ENCODE results near the gene RHBDF1. TPM values are rescaled to one million over a fixed set of nuclear protein-coding genes. Genes with fewer than 3 reads are reported as not detected.

The RHBDF1 gene
- total RNA-seq, 1 experiment from 2014 or later: 62.9 TPM

DNA sequence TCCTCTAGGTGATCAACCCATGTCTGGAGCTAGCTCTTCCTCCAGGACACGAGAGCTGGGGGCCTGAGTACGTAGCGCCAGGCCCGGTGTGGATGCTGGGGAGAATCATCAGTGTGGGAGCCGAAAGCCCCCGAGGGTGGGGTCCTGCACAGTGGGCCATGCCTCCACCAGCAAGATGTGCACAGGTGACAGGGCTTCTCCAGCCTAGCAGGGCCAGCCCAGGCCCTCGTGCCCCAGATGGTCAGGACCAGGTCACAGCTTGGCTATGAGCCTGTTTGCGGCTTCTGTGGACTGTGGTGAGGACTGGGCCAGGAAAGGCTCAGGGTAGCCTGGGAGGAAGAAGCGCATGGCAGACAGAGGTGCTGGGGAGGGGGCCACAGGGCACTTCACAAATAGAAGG lies 13.4 kb upstream of the RHBDF1 start:
- Histone ChIP-seq H3F3A (ENCODE audit: insufficient read depth, low read depth) (peaks cover 11% of the 10 kb centered on the region; the same call in 1 of the 2 replicates), H3K4me3 (no peak overlapping the region), H3K9me2 (ENCODE audit: insufficient read depth) (no peaks in the 10 kb centered on the region), H3K36me3 (ENCODE audit: low read depth) (no peaks in the 10 kb centered on the region), H3K79me2 (ENCODE audit: low read depth) (no peaks in the 10 kb centered on the region), H2AFZ (no peak overlapping the region), H3K27ac (no peak overlapping the region), H3K27me3 (ENCODE audit: insufficient read depth, low read depth) (no peaks in the 10 kb centered on the region), H3K9me3 (ENCODE audit: insufficient read depth, low read depth) (no peaks in the 10 kb centered on the region), H3K4me1 (replicated peaks; ENCODE audit: insufficient read depth) (no peaks in the 10 kb centered on the region), H4K20me1 (ENCODE audit: insufficient read depth) (peaks cover 10% of the 10 kb centered on the region), H3K4me2 (no peak overlapping the region)
- ChIA-PET CTCF (no interaction called here), POLR2A (ENCODE audit: unreplicated experiment) (no interaction called here)
- TF ChIP-seq CTCF (conservative IDR thresholded peaks at IDR 0.05): no peak
- TF ChIP-seq EZH2 (IDR thresholded peaks at IDR 0.05; ENCODE audit: low read depth): no peak
- no TSS peak for BruUV-seq (replicated peaks)
- intact Hi-C loops (cut with micrococcal nuclease; ENCODE audit: unreplicated experiment): no loop called here
- DNase-seq: no peak

DNA sequence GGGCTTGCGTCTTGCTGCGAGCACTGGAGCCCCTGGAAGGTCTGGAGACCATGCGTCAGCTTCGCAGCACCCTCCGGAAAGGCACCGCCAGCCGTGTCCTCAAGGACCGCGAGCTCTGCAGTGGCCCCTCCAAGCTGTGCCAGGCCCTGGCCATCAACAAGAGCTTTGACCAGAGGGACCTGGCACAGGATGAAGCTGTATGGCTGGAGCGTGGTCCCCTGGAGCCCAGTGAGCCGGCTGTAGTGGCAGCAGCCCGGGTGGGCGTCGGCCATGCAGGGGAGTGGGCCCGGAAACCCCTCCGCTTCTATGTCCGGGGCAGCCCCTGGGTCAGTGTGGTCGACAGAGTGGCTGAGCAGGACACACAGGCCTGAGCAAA lies 13.0 kb upstream of the RHBDF1 start:
- peaks cover 10% of the 10 kb centered on the region for H4K20me1 ChIP-seq (ENCODE audit: insufficient read depth)
- DNase-seq: no peak
- H3K4me3 ChIP-seq: no peak overlapping the region
- peaks cover 11% of the 10 kb centered on the region; the same call in 1 of the 2 replicates for H3F3A ChIP-seq (ENCODE audit: insufficient read depth, low read depth)
- no peaks in the 10 kb centered on the region for H3K79me2 ChIP-seq (ENCODE audit: low read depth)
- no peaks in the 10 kb centered on the region for H3K4me1 ChIP-seq (replicated peaks; ENCODE audit: insufficient read depth)
- H3K9me2 ChIP-seq (ENCODE audit: insufficient read depth): no peaks in the 10 kb centered on the region
- CTCF ChIA-PET: no interaction called here
- TF ChIP-seq EZH2 (IDR thresholded peaks at IDR 0.05; ENCODE audit: low read depth) (no peak), CTCF (conservative IDR thresholded peaks at IDR 0.05) (no peak)
- no peak overlapping the region for H2AFZ ChIP-seq
- intact Hi-C loops (cut with micrococcal nuclease; ENCODE audit: unreplicated experiment): no loop called here
- POLR2A ChIA-PET (ENCODE audit: unreplicated experiment): no interaction called here
- no peaks in the 10 kb centered on the region for H3K36me3 ChIP-seq (ENCODE audit: low read depth)
- H3K27me3 ChIP-seq (ENCODE audit: insufficient read depth, low read depth): no peaks in the 10 kb centered on the region
- no TSS peak for BruUV-seq (replicated peaks)
- no peak overlapping the region for H3K4me2 ChIP-seq
- no peak overlapping the region for H3K27ac ChIP-seq
- no peaks in the 10 kb centered on the region for H3K9me3 ChIP-seq (ENCODE audit: insufficient read depth, low read depth)

GRCh38 chr16:84718-85406 lies 12.4 kb upstream of the RHBDF1 start:
- no peak for TF ChIP-seq CTCF (conservative IDR thresholded peaks at IDR 0.05)
- no peak overlapping the region for H3K4me2 ChIP-seq
- no peaks in the 10 kb centered on the region for H3K79me2 ChIP-seq (ENCODE audit: low read depth)
- peaks cover 10% of the 10 kb centered on the region for H4K20me1 ChIP-seq (ENCODE audit: insufficient read depth)
- intact Hi-C loops (cut with micrococcal nuclease; ENCODE audit: unreplicated experiment): no loop called here
- no TSS peak for BruUV-seq (replicated peaks)
- H3K9me2 ChIP-seq (ENCODE audit: insufficient read depth): no peaks in the 10 kb centered on the region
- H3K4me3 ChIP-seq: no peak overlapping the region
- H2AFZ ChIP-seq: no peak overlapping the region
- no peak overlapping the region for H3K27ac ChIP-seq
- ChIA-PET CTCF (no interaction called here), POLR2A (ENCODE audit: unreplicated experiment) (no interaction called here)
- no peaks in the 10 kb centered on the region for H3K9me3 ChIP-seq (ENCODE audit: insufficient read depth, low read depth)
- H3K4me1 ChIP-seq (replicated peaks; ENCODE audit: insufficient read depth): no peaks in the 10 kb centered on the region
- H3K36me3 ChIP-seq (ENCODE audit: low read depth): no peaks in the 10 kb centered on the region
- peaks cover 13% of the 10 kb centered on the region; the same call in 1 of the 2 replicates for H3F3A ChIP-seq (ENCODE audit: insufficient read depth, low read depth)
- DNase-seq: peak in 1 of 2 experiments; percentile 83
- H3K27me3 ChIP-seq (ENCODE audit: insufficient read depth, low read depth): no peaks in the 10 kb centered on the region

Measured in PC-9 (cell line).